SK-N-SH (cell line): Measurements from ENCODE around the gene NOTCH1. TPM values are rescaled to one million over a fixed set of nuclear protein-coding genes. Genes with fewer than 3 reads are reported as not detected.

ENCODE experiments used
- CTCF ChIA-PET: fragments of 300-600, 350-600 bp; formaldehyde crosslinking; extraction: SDS; loops from one replicate; lab custom pipeline; 2021; lab: Yijun Ruan, JAX
- POLR2A ChIA-PET: fragments of 350-600 bp; sonication (Branson Sonifier 250); formaldehyde crosslinking; extraction: SDS; loops from one replicate; lab custom pipeline; 2020; ENCODE audit warnings: antibody characterized with exemption, inconsistent platforms; lab: Yijun Ruan, JAX
- DNase-seq: peaks from one replicate; pipeline ENCODE4 v3.0.0; 2012
- H2AFZ ChIP-seq: fragments of 200-600 bp; sonication (generic); 2 replicates; pipeline ENCODE4 v1.8.1; 2016; ENCODE audit warnings: antibody characterized with exemption, mild to moderate bottlenecking, low read depth
- H3F3A ChIP-seq: fragments of 200-600 bp; sonication (generic); replicated peaks from 2 replicates; pipeline ENCODE3; 2016; ENCODE audit warnings: antibody characterized with exemption, mild to moderate bottlenecking; ENCODE audit not compliant: insufficient read depth
- H3K27ac ChIP-seq, 2 experiments: fragments of 200-500 bp in 1 of 2; fragments of 200-600 bp in 1 of 2; sonication (Bioruptor generic) in 1 of 2; sonication (generic), shearing (Covaris generic) in 1 of 2; 2 replicates each; pipeline versions ENCODE4 v1.5.1 to v1.6.1; 2014 to 2016; ENCODE audit warnings: low read depth in 2 of 2, inconsistent platforms in 1 of 2, low read length in 1 of 2, mild to moderate bottlenecking in 1 of 2, mixed read lengths in 1 of 2
- H3K27me3 ChIP-seq: fragments of 200-600 bp; sonication (generic), shearing (Covaris generic); 2 replicates; pipeline ENCODE4 v1.6.1; 2016; ENCODE audit warnings: mixed run types; ENCODE audit not compliant: insufficient read depth
- H3K36me3 ChIP-seq, 2 experiments: fragments of 200-500 bp in 1 of 2; fragments of 200-600 bp in 1 of 2; sonication (Bioruptor generic) in 1 of 2; sonication (generic) in 1 of 2; replicated peaks in 1 of 2; 2 replicates each; pipeline versions ENCODE3 to v1.5.1; 2014 to 2016; ENCODE audit warnings: low read length in 1 of 2, mild to moderate bottlenecking in 1 of 2; ENCODE audit not compliant: insufficient read depth in 2 of 2, control insufficient read depth in 1 of 2
- H3K4me1 ChIP-seq, 2 experiments: fragments of 200-500 bp in 1 of 2; fragments of 200-600 bp in 1 of 2; sonication (Bioruptor generic) in 1 of 2; sonication (generic), shearing (Covaris generic) in 1 of 2; 2 replicates each; pipeline versions ENCODE4 v1.5.1 to v1.6.1; 2014 to 2016; ENCODE audit warnings: low read depth in 1 of 2, low read length in 1 of 2, mixed run types in 1 of 2; ENCODE audit not compliant: insufficient read depth in 2 of 2, control insufficient read depth in 1 of 2
- H3K4me2 ChIP-seq: fragments of 200-600 bp; sonication (generic), shearing (Covaris generic); 2 replicates; pipeline ENCODE4 v1.6.1; 2017; ENCODE audit warnings: mixed run types
- H3K4me3 ChIP-seq, 2 experiments: fragments of 200-500 bp in 1 of 2; fragments of 200-600 bp in 1 of 2; sonication (Bioruptor generic) in 1 of 2; sonication (generic), shearing (Covaris generic) in 1 of 2; 2 replicates each; pipeline versions ENCODE4 v1.5.1 to v1.8.1; 2014 to 2016; ENCODE audit warnings: low read depth in 2 of 2, inconsistent platforms in 1 of 2, low read length in 1 of 2, mild to moderate bottlenecking in 1 of 2, mixed read lengths in 1 of 2, moderate library complexity in 1 of 2
- H3K79me2 ChIP-seq: fragments of 200-600 bp; sonication (generic); 2 replicates; pipeline ENCODE4 v1.8.1; 2017; ENCODE audit warnings: mild to moderate bottlenecking; ENCODE audit not compliant: insufficient read depth
- H3K9ac ChIP-seq: fragments of 200-600 bp; sonication (generic); 2 replicates; pipeline ENCODE4 v1.6.1; 2017; ENCODE audit warnings: mixed run types
- H3K9me2 ChIP-seq: fragments of 200-600 bp; sonication (generic); 2 replicates; pipeline ENCODE4 v1.6.1; 2017; ENCODE audit warnings: mixed run types
- H3K9me3 ChIP-seq: fragments of 200-600 bp; sonication (generic); 2 replicates; pipeline ENCODE4 v1.6.1; 2017; ENCODE audit warnings: mixed run types, mild to moderate bottlenecking, moderate library complexity
- H4K20me1 ChIP-seq: fragments of 200-600 bp; sonication (generic); 2 replicates; pipeline ENCODE4 v1.6.1; 2017; ENCODE audit warnings: mild to moderate bottlenecking, mixed run types; ENCODE audit not compliant: insufficient read depth
- GABPA ChIP-seq: IDR thresholded peaks from 2 replicates; pipeline ENCODE4 v1.4.0; 2012; ENCODE audit warnings: low read depth, mild to moderate bottlenecking
- NRF1 ChIP-seq: IDR thresholded peaks from 2 replicates; pipeline ENCODE4 v1.6.1; 2012; ENCODE audit warnings: low read depth, mild to moderate bottlenecking, low read length
- PBX3 ChIP-seq: IDR thresholded peaks from 2 replicates; pipeline ENCODE4; 2012
- REST ChIP-seq: IDR thresholded peaks from 2 replicates; pipeline ENCODE4 v1.6.1; 2012; ENCODE audit warnings: mild to moderate bottlenecking, low read depth, low read length, moderate library complexity
- RXRA ChIP-seq: IDR thresholded peaks from 2 replicates; pipeline ENCODE4 v1.4.0; 2012; ENCODE audit warnings: low read depth, mild to moderate bottlenecking, borderline replicate concordance
- YY1 ChIP-seq: IDR thresholded peaks from 2 replicates; pipeline ENCODE4 v1.4.0; 2012; ENCODE audit warnings: low read depth, mild to moderate bottlenecking
- WGBS: methylation state at CpG from one replicate; pipeline ENCODE4 v1.1.6; 2017; ENCODE audit warnings: low lambda C conversion rate; 5-methylcytosine and 5-hydroxymethylcytosine counted together
- polyA plus RNA-seq, 3 experiments: library from polyadenylated mRNA; depleted of rRNA; stranded (reverse); fragments of >200 nt; gene quantifications; 2 replicates each; pipeline ENCODE4 v1.2.3, GENCODE V29; 2012

The NOTCH1 gene
- polyA plus RNA-seq, 1 of the 3 experiments (the other 2 are of a cell fraction) = 6.6 TPM

GRCh38 chr9:136519263-136520052 is 26.4 kb downstream of the NOTCH1 start:
- WGBS = 91% methylated on average over 15 of the region's 32 CpGs
- Histone ChIP-seq H3K27me3 (no peaks in the 10 kb centered on the region), H3K36me3 (peaks cover 0 to 34% of the 10 kb centered on the region in 2 experiments), H3K4me2 (no peak overlapping the region), H3F3A (no peaks in the 10 kb centered on the region), H3K79me2 (no peaks in the 10 kb centered on the region), H3K9me2 (no peaks in the 10 kb centered on the region), H3K4me3 (no peak overlapping the region), H2AFZ (no peak overlapping the region), H4K20me1 (no peaks in the 10 kb centered on the region), H3K27ac (no peak overlapping the region), H3K9me3 (no peaks in the 10 kb centered on the region), H3K4me1 (peaks cover 0 to 3% of the 10 kb centered on the region in 2 experiments; a peak in 1 of 4 replicates), H3K9ac (no peak overlapping the region)
- DNase-seq = no peak
- no peak for TF ChIP-seq REST
- TF ChIP-seq NRF1 = no peak
- no peak for TF ChIP-seq PBX3
- TF ChIP-seq RXRA = no peak
- POLR2A ChIA-PET = no interaction called here
- CTCF ChIA-PET = interaction anchor here (0.6 to 1.8 kb wide), 4 partner anchors 10 to 152 kb away, joined by 3 to 6 read pairs (median 4); no protein-coding TSS in a partner anchor

- H3K9me3 ChIP-seq = no peaks in the 10 kb centered on the region
- H4K20me1 ChIP-seq = no peaks in the 10 kb centered on the region
- WGBS = 98% methylated on average over 18 of the region's 18 CpGs
- no peak overlapping the region for H3K4me2 ChIP-seq
- no peak overlapping the region for H3K27ac ChIP-seq
- ChIA-PET CTCF (interaction anchor here (0.6 kb wide), 1 partner anchor 31 kb away, joined by 3 read pairs; no protein-coding TSS in a partner anchor), POLR2A (no interaction called here)
- no peaks in the 10 kb centered on the region for H3K27me3 ChIP-seq
- H3K79me2 ChIP-seq = no peaks in the 10 kb centered on the region
- H3K9me2 ChIP-seq = no peaks in the 10 kb centered on the region
- no peak overlapping the region for H2AFZ ChIP-seq
- peaks cover 0 to 3% of the 10 kb centered on the region in 2 experiments; a peak in 1 of 4 replicates for H3K4me1 ChIP-seq
- DNase-seq = no peak
- H3K4me3 ChIP-seq = no peak overlapping the region
- no peak overlapping the region for H3K9ac ChIP-seq
- no peaks in the 10 kb centered on the region for H3F3A ChIP-seq
- TF ChIP-seq REST = no peak
- TF ChIP-seq GABPA = no peak
- TF ChIP-seq YY1 = no peak
- TF ChIP-seq, all 33 proteins: peak for 0
- H3K36me3 ChIP-seq = peaks cover 0 to 38% of the 10 kb centered on the region in 2 experiments
These were observed 27.2 kb downstream of the NOTCH1 start for GRCh38 chr9:136518623-136519022.
